Testis (tissue), 3 donors: ENCODE measurements around the gene ARL5A. TPM values are rescaled to one million over a fixed set of nuclear protein-coding genes. Genes with fewer than 3 reads are reported as not detected.

Experiments
- DNase-seq: peaks from one replicate; pipeline ENCODE4 v3.0.0-alpha.2; 2019
- H3K27ac ChIP-seq, 2 donors: fragments of 200-600 bp; sonication (generic); one replicate each; pipeline ENCODE4 v1.5.1; 2019
- H3K27me3 ChIP-seq: fragments of 200-600 bp; sonication (generic); one replicate; pipeline ENCODE4 v1.5.1; 2019
- H3K36me3 ChIP-seq: fragments of 200-600 bp; sonication (generic); one replicate; pipeline ENCODE4 v1.5.1; 2017; ENCODE audit warnings: low read depth; ENCODE audit errors: missing control alignments
- H3K4me1 ChIP-seq: fragments of 200-600 bp; sonication (generic); one replicate; pipeline ENCODE4 v1.5.1; 2019
- H3K4me3 ChIP-seq, 2 donors: fragments of 200-600 bp; sonication (generic); one replicate each; pipeline ENCODE4 v1.5.1; 2017 to 2019
- H3K9me3 ChIP-seq: fragments of 200-600 bp; sonication (generic); one replicate; pipeline ENCODE4 v1.5.1; 2017
- CTCF ChIP-seq, 3 experiments: fragments of 450-650 bp in 2 of 3; fragments of 200-600 bp in 1 of 3; sonication (generic) in 1 of 3; IDR thresholded peaks; one replicate each; pipeline ENCODE4 v1.5.1; 2016 to 2019; ENCODE audit warnings: antibody characterized with exemption in 3 of 3, mild to moderate bottlenecking in 2 of 3, moderate library complexity in 1 of 3
- POLR2A ChIP-seq: fragments of 450-650 bp; IDR thresholded peaks from one replicate; pipeline ENCODE4 v1.6.1; 2017; ENCODE audit warnings: antibody characterized with exemption, mild to moderate bottlenecking, moderate library complexity
- WGBS, 2 donors: methylation state at CpG; one replicate each; pipeline ENCODE4 v1.1.5; 2018; 5-methylcytosine and 5-hydroxymethylcytosine counted together
- intact Hi-C: fragments of 100-400 bp; cut with DNase I; formaldehyde crosslinking; loops from one replicate; pipeline ENCODE4 v1.15.1; 2023; ENCODE audit warnings: low total_unique reads
- polyA plus RNA-seq: library from polyadenylated mRNA; stranded (reverse); fragments of 350-450 nt; fragmentation: Illumina TruSeq; extraction: RNeasy Lipid Tissue Mini Kit (QIAGEN cat#74804); gene quantifications from one replicate; pipeline ENCODE4 v1.2.3, GENCODE V29; 2014; ENCODE audit warnings: low read depth, low replicate concordance; ENCODE audit not compliant: insufficient read depth
- total RNA-seq, 2 donors: library from RNA; depleted of rRNA; stranded (reverse); fragments of >200 nt; gene quantifications; one replicate each; pipeline ENCODE4 v1.2.3, GENCODE V29; 2016

The ARL5A gene
- total and polyA plus RNA-seq, 3 donors from 2014 or later, result 19.1 to 34.0 (median 27.5) TPM

GRCh38 chr2:151758744-151759143 is 69.5 kb downstream of the ARL5A start:
- intact Hi-C loops, result no loop called here
- no peak for TF ChIP-seq POLR2A
- TF ChIP-seq CTCF (IDR thresholded peaks at IDR 0.05), result no peak
- no peak for DNase-seq
- Histone ChIP-seq H3K4me1 (peaks cover 7% of the 10 kb centered on the region), H3K27ac (no peak overlapping the region), H3K36me3 (no peaks in the 10 kb centered on the region), H3K27me3 (no peaks in the 10 kb centered on the region), H3K9me3 (no peaks in the 10 kb centered on the region), H3K4me3 (no peak overlapping the region)
- WGBS, 2 donors, result 83 to 89% methylated on average over 3 of the region's 3 CpGs

- H3K36me3 ChIP-seq, result no peaks in the 10 kb centered on the region
- no peaks in the 10 kb centered on the region for H3K27me3 ChIP-seq
- H3K4me1 ChIP-seq, result peaks cover 7% of the 10 kb centered on the region
- no peak overlapping the region for H3K27ac ChIP-seq
- WGBS, 2 donors, result 41 to 45% methylated on average over 1 of the region's 1 CpG
- H3K9me3 ChIP-seq, result no peaks in the 10 kb centered on the region
- no peak for DNase-seq
- no peak overlapping the region for H3K4me3 ChIP-seq
- intact Hi-C loops, result no loop called here
- TF ChIP-seq POLR2A (no peak), CTCF (IDR thresholded peaks at IDR 0.05) (no peak)
Observed at GRCh38 chr2:151757861-151758260, 70.4 kb downstream of the ARL5A start.

GRCh38 chr2:151756820-151757219 is 71.4 kb downstream of the ARL5A start:
- intact Hi-C loops, result no loop called here
- 96% methylated on average over 2 of the region's 2 CpGs for WGBS, 2 donors
- no peak for DNase-seq
- no peak overlapping the region for H3K27ac ChIP-seq
- H3K36me3 ChIP-seq, result no peaks in the 10 kb centered on the region
- H3K9me3 ChIP-seq, result no peaks in the 10 kb centered on the region
- H3K4me1 ChIP-seq, result peaks cover 6% of the 10 kb centered on the region
- TF ChIP-seq CTCF (IDR thresholded peaks at IDR 0.05) (no peak), POLR2A (no peak)
- H3K4me3 ChIP-seq, result no peak overlapping the region
- no peaks in the 10 kb centered on the region for H3K27me3 ChIP-seq

- intact Hi-C loops, result no loop called here
- no peak overlapping the region for H3K4me3 ChIP-seq
- H3K9me3 ChIP-seq, result no peaks in the 10 kb centered on the region
- DNase-seq, result no peak
- H3K27ac ChIP-seq, result no peak overlapping the region
- WGBS, 2 donors, result 71 to 86% methylated on average over 1 of the region's 1 CpG
- H3K4me1 ChIP-seq, result no peaks in the 10 kb centered on the region
- TF ChIP-seq POLR2A, result no peak
- TF ChIP-seq CTCF (IDR thresholded peaks at IDR 0.05), result no peak
- no peaks in the 10 kb centered on the region for H3K27me3 ChIP-seq
- no peaks in the 10 kb centered on the region for H3K36me3 ChIP-seq
Observed at GRCh38 chr2:151754253-151754897, 73.8 kb downstream of the ARL5A start.

GRCh38 chr2:151753540-151753939 is 74.7 kb downstream of the ARL5A start:
- H3K36me3 ChIP-seq, result no peaks in the 10 kb centered on the region
- TF ChIP-seq POLR2A (no peak), CTCF (IDR thresholded peaks at IDR 0.05) (no peak)
- intact Hi-C loops, result no loop called here
- H3K4me3 ChIP-seq, result no peak overlapping the region
- H3K27ac ChIP-seq, result no peak overlapping the region
- no peaks in the 10 kb centered on the region for H3K27me3 ChIP-seq
- DNase-seq, result no peak
- no peaks in the 10 kb centered on the region for H3K4me1 ChIP-seq
- no peaks in the 10 kb centered on the region for H3K9me3 ChIP-seq
